Lower leg skin (tissue), 3 donors: Measurements from ENCODE around the gene RLN3.

Source experiments
- POLR2A ChIP-seq, 2 donors: fragments of 450-650 bp; IDR thresholded peaks; one replicate each; pipeline ENCODE4 v1.6.1; 2016 to 2017; ENCODE audit warnings: antibody characterized with exemption in 2 of 2, mild to moderate bottlenecking in 1 of 2, moderate library complexity in 1 of 2
- TF ChIP-seq, protein P1 (sequence below), 3 donors: fragments of 450-650 bp; IDR thresholded peaks; one replicate each; pipeline ENCODE4 v1.5.1; 2016; ENCODE audit warnings: antibody characterized with exemption in 3 of 3, mild to moderate bottlenecking in 3 of 3, moderate library complexity in 2 of 3

GRCh38 chr19:13985771-13986347 is 42.1 kb upstream of the RLN3 start:
- TF ChIP-seq, protein P1, sequence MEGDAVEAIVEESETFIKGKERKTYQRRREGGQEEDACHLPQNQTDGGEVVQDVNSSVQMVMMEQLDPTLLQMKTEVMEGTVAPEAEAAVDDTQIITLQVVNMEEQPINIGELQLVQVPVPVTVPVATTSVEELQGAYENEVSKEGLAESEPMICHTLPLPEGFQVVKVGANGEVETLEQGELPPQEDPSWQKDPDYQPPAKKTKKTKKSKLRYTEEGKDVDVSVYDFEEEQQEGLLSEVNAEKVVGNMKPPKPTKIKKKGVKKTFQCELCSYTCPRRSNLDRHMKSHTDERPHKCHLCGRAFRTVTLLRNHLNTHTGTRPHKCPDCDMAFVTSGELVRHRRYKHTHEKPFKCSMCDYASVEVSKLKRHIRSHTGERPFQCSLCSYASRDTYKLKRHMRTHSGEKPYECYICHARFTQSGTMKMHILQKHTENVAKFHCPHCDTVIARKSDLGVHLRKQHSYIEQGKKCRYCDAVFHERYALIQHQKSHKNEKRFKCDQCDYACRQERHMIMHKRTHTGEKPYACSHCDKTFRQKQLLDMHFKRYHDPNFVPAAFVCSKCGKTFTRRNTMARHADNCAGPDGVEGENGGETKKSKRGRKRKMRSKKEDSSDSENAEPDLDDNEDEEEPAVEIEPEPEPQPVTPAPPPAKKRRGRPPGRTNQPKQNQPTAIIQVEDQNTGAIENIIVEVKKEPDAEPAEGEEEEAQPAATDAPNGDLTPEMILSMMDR (IDR thresholded peaks at IDR 0.05) = no peak
- no peak for TF ChIP-seq POLR2A (IDR thresholded peaks at IDR 0.05)
